CD4-positive, alpha-beta T cell treated with Interleukin-17A for 4 hours (primary cell): ENCODE data around the gene ZMYND11.

Experiments
- DNase-seq: peaks from one replicate; pipeline ENCODE4 v3.0.0-alpha.2; 2020; ENCODE audit warnings: mixed read lengths

The ZMYND11 gene

GRCh38 chr10:200405-200804, 65.2 kb downstream of the ZMYND11 start:
- no peak for DNase-seq

- DNase-seq = no peak
Measured at GRCh38 chr10:201328-201771, 66.1 kb downstream of the ZMYND11 start.

GRCh38 chr10:208616-209015, 73.4 kb downstream of the ZMYND11 start:
- no peak for DNase-seq

DNA sequence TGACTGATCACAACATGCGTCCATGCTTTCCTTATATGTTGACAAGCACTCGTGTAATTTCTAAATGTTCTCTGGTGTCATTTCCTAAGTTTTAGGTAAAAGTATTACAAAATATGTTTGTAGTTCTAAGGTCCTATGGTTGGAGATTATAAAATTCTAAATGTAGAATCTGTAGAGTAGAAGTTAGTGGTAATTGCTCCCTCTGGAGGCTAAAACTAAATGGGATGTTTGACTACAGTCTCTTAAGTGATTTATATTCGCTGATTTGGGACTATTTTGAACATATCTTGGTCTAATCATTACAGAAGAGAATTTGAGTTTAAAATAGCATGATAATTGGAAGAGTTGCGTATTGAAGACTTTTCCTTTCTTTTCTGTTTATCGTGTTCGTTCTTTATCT, 74.1 kb downstream of the ZMYND11 start:
- DNase-seq = no peak

DNA sequence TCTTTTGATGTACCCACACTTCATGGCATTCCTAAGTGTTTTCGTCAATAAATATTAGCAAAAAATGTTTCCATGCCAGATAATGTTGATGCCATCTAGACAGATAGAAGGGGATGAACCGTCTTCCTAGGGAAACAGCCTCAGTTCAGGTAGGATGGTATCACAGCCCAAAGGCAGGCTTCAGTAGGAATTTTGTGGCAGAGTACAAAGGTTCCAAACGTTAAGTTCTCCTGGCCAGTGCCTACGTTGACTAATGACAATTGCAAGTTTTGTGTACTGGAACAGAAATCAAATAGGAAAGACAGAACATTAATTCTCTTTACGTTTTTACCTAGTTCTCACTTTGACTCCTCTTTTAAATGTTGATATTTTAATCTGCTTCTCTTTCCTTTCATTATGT, 75.0 kb downstream of the ZMYND11 start:
- DNase-seq = no peak

- DNase-seq = no peak
Measured at GRCh38 chr10:215444-215843, 80.2 kb downstream of the ZMYND11 start.

- DNase-seq = no peak
Measured at GRCh38 chr10:218798-219197, 83.5 kb downstream of the ZMYND11 start.

DNA sequence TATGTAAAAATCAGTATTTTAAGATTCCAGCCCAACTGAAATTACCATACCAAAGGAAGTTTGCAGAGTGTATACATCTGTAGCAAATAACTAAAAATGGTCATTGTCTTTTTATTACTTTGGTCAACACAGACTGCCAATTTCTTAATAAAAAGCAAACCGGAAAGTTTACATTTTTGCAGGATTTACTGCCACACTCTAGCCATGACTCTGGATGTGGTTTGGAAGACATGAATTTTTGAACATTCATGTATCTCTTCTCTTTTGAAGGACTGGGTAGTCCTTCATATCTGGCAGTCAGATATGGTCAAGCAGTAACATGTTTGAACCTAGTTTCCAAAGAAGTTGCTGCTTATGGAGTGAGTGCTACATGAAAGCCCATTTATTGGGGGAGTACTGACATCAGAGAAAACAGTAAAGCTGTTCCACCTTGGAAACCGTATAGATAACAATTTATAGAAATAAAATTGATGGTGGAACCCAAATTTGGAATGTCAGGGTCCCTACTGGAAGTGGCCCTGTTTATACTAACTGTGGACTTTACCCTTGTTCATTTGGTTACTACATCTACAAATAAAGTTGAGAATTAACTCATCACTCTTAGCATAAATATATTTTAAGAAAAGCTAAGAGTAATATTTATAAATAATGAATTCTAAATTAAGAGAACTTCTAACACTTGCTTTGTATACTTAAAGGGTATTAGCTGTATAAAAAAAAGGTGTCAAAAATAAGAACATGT, 84.6 kb downstream of the ZMYND11 start:
- no peak for DNase-seq

- DNase-seq = no peak
Measured at GRCh38 chr10:224571-224970, 89.3 kb downstream of the ZMYND11 start.

DNA sequence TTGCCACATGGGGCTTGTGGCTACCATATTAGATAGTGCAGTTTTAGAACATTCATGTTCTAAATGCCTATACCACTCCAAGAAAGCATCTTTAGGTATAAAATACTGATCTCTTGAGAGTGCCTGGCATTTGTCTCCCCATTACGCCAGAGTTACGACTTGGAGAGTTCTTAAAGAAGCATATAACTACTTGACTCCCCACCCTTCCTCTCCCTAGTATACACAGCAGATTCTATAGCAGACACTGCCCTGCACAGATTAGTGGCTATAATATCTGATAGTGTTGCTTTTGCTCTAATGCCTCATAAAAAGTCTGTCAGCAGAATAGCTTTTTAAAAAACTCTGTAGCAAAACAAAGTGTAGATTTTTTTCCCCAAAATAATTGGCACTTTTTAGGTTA, 90.8 kb downstream of the ZMYND11 start:
- no peak for DNase-seq

- DNase-seq = no peak
Measured at GRCh38 chr10:227014-227413, 91.8 kb downstream of the ZMYND11 start.

GRCh38 chr10:228366-228765, 93.1 kb downstream of the ZMYND11 start:
- DNase-seq = no peak

- no peak for DNase-seq
Measured at GRCh38 chr10:230758-231157, 95.5 kb downstream of the ZMYND11 start.

GRCh38 chr10:232061-232460, 96.8 kb downstream of the ZMYND11 start:
- no peak for DNase-seq

DNA sequence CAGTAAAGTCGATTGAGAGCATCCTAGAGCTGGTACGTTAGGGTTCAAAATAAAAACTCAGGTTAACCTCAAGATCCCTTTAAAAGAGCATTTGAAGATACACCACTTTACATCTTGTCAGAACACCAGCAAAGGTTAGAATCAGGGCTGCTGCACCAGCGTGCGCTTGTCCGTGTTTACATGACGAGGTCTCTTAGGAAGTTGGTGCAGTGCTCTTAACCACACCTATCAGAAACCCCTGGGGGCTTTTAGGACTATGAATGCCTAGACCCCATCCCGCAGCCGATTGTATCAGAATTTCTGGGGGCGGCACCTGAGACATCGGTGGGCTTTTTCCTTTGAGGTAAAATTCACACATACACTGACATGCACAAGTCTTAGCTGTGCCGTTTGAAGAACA, 97.6 kb downstream of the ZMYND11 start:
- no peak for DNase-seq

- DNase-seq = no peak
Measured at GRCh38 chr10:234708-235406, 99.6 kb downstream of the ZMYND11 start.

DNA sequence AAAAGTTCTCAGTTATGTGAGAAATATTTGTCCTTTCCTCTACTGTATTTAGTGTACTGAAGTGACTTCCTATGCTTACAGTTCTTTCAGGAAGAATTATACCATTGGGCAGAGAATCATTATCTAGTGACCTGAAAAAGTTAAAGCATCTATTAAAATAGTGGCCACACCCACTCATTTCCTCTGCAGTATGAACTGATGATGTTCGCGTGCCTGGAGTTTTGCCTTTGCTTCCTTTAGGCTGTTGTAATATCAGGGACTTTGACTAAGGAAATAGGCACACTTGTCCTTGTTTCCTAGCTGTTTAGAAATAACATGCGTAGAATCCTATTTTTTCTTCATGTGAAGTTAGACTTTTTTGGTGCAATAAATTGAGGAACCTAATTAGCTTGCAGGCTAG, 100.7 kb downstream of the ZMYND11 start:
- no peak for DNase-seq

GRCh38 chr10:239109-239508, 103.9 kb downstream of the ZMYND11 start:
- no peak for DNase-seq

GRCh38 chr10:241451-241850, 106.2 kb downstream of the ZMYND11 start:
- DNase-seq = no peak

DNA sequence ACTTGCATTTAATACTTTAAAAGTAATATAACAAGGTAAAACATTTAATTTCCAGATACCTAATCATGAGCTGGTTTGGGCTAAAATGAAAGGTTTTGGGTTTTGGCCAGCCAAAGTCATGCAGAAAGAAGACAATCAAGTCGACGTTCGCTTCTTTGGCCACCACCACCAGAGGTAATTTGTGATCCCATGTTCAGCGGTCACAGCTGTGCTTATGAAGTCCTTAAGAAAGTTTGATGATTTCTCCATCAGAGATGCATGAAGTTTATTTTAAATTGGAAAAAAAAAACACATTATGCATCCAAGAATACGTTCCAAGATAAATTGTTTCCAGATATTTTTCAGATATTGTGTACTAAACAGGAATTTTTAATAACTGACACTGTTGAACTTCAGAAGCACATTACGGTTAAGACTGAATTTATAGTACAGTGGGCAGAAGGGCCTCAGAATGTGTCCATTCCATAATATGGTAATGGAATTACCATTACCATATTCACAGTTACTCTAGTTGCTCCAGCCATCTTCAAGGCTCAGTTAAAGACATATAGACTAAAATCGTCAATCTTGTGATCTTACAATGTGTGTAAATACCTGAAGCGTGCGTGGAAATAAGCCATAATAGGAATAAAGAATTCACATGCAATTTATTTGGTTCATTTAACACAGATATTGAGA, 106.8 kb downstream of the ZMYND11 start:
- no peak for DNase-seq

DNA sequence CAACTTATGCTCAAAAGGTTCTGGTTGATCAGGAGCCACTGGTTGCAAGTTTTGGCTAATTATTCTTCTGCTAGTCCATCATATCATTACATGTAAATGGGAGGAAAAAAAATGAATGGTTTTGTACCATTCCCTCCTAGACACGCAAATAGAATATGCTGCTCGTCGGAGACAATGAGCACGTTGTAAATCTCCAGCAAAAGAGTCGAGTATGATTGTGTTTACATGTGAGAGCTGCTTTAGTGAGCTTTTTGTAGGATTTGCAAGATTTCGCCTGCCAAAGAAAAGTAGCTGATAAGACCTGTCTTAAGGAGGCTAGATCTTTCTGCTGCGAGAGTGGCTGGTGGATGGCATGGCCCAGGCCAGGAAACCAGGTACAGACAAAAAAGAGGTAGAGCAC, 109.0 kb downstream of the ZMYND11 start:
- DNase-seq = no peak

GRCh38 chr10:246431-246830, 111.2 kb downstream of the ZMYND11 start:
- no peak for DNase-seq

GRCh38 chr10:247480-247879, 112.2 kb downstream of the ZMYND11 start:
- DNase-seq = no peak

- DNase-seq = no peak
Measured at GRCh38 chr10:248307-248706, 113.1 kb downstream of the ZMYND11 start.
